ENCODE data around the gene CNTNAP5. TPM values are rescaled to one million over a fixed set of nuclear protein-coding genes. Genes with fewer than 3 reads are reported as not detected.

CNTNAP5 gene
- total RNA-seq, 2 experiments from 2014 or later = not detected

DNA sequence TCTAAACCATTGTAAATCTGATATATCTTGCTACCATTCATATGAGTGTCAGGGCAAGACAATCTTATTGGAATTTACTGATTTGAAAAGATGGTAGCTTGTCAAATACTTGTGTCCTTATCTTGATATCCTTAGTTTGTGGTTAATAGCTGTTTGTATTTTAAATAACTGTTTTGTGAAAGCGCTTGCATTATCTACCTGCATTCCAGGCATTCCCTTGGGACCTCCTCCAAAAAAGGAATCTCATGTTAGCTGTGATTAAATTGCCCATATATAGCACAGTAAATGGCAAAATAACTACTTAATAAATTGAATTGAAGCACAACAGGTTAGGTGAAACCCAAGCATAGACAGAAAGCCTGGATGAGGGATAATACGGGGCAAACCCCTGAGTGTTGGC, 13.9 kb downstream of the CNTNAP5 start:
- Mint-ChIP-seq H3K4me3 (no peak overlapping the region), H3K9me3 (peaks cover 2% of the 10 kb centered on the region), H3K27me3 (no peaks in the 10 kb centered on the region), H3K4me1 (no peaks in the 10 kb centered on the region), H3K27ac (no peak overlapping the region), H3K36me3 (ENCODE audit: low read depth) (no peaks in the 10 kb centered on the region)
- no peak for DNase-seq
- ChIA-PET CTCF (no interaction called here), POLR2A (no interaction called here)

DNA sequence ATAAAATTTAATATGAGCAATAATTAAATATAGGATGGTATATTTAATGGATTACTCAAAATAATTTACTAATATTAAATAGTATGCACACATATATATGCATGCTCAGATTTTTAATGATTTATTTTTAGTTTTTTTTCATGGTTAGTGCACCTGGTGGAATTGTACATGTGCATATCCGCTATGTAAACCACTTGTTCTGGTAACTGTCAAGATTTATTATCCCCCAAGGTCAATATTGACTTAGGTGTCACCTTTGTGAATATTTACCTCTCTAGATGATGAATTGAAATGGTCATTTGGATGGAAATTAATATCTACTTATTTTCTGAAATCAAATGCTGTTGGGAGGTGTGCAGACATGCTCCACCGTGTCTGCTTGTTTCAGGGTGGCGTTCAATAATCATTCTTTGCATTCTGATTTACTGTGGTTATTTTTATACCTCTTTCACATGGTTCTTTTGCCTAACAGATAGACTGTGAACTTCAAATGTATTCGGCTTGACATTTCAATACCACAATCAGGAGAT, 14.7 kb downstream of the CNTNAP5 start:
- Mint-ChIP-seq H3K27ac (no peak overlapping the region), H3K9me3 (peaks cover 2% of the 10 kb centered on the region), H3K4me3 (no peak overlapping the region), H3K36me3 (ENCODE audit: low read depth) (no peaks in the 10 kb centered on the region), H3K4me1 (no peaks in the 10 kb centered on the region), H3K27me3 (no peaks in the 10 kb centered on the region)
- ChIA-PET POLR2A (no interaction called here), CTCF (no interaction called here)
- no peak for DNase-seq

DNA sequence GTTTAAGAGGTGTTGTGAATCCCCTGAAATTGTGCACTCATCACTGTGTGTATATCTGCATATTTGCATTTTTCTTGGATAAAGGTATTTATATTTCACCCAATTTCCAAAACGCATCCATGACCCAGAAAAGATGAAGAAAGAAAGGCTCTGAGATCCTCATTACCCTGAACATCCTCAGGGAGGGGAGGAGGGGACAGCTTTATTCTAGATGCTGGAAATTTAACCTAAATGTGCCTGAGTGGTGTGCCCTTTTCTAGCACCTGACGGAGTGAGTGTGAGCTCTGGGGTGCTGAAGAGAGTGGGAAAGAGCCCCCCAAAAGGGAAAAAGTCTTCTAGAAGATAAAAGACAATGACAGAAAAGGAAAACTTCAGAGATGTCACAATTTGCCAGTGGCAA, 20.8 kb downstream of the CNTNAP5 start:
- no peaks in the 10 kb centered on the region for H3K27me3 Mint-ChIP-seq
- ChIA-PET POLR2A (no interaction called here), CTCF (no interaction called here)
- H3K4me3 Mint-ChIP-seq = no peak overlapping the region
- H3K36me3 Mint-ChIP-seq (ENCODE audit: low read depth) = no peaks in the 10 kb centered on the region
- no peak overlapping the region for H3K27ac Mint-ChIP-seq
- DNase-seq = no peak
- H3K9me3 Mint-ChIP-seq = peaks cover 4% of the 10 kb centered on the region
- H3K4me1 Mint-ChIP-seq = no peaks in the 10 kb centered on the region

DNA sequence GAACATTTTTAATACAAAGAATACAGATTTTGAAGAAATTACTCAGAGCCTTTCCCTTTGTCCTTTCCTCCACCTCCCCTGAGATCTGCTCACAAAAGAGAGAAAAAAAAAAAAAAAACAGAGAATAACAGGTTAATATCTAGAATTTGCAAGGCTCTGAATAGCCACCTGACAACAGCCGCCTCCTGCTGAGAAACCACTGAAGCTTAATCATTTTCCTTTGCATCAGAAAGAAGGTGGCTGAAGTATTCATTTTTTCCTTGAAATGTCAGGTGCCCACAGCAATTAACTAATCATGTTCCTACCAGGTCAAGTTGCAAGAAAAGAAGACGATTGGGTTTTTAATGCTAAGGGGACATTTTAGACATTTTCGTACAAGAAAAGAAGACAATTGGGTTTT, 21.2 kb downstream of the CNTNAP5 start:
- peaks cover 3% of the 10 kb centered on the region for H3K9me3 Mint-ChIP-seq
- no peaks in the 10 kb centered on the region for H3K36me3 Mint-ChIP-seq (ENCODE audit: low read depth)
- no peak overlapping the region for H3K4me3 Mint-ChIP-seq
- ChIA-PET POLR2A (no interaction called here), CTCF (no interaction called here)
- H3K4me1 Mint-ChIP-seq = no peaks in the 10 kb centered on the region
- H3K27me3 Mint-ChIP-seq = no peaks in the 10 kb centered on the region
- DNase-seq = no peak
- no peak overlapping the region for H3K27ac Mint-ChIP-seq

DNA sequence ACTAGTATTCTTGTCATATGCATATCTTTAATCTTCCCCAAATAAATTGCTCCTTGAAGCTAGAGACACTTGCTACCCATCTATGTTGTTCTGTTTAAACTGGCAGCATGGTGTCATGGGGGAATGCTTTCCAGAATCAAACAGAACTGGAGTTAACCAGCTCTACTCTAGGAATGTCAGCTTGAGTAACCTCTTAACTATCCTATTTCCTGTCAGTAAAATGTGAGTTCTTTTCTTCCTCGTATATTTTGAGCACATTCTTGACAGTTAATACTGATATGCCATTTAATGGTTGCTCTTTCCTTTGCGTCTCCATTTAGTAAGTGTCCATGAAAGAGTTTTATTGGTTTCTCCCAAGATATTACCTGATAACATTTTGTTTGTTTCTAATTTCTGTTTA, 23.0 kb downstream of the CNTNAP5 start:
- Mint-ChIP-seq H3K27me3 (no peaks in the 10 kb centered on the region), H3K9me3 (peaks cover 3% of the 10 kb centered on the region), H3K4me3 (no peak overlapping the region), H3K4me1 (no peaks in the 10 kb centered on the region), H3K27ac (no peak overlapping the region), H3K36me3 (ENCODE audit: low read depth) (no peaks in the 10 kb centered on the region)
- POLR2A ChIA-PET = no interaction called here
- CTCF ChIA-PET = interaction anchor here (0.6 kb wide), 1 partner anchor 374 kb away, joined by 3 read pairs; no protein-coding TSS in a partner anchor
- DNase-seq = no peak

DNA sequence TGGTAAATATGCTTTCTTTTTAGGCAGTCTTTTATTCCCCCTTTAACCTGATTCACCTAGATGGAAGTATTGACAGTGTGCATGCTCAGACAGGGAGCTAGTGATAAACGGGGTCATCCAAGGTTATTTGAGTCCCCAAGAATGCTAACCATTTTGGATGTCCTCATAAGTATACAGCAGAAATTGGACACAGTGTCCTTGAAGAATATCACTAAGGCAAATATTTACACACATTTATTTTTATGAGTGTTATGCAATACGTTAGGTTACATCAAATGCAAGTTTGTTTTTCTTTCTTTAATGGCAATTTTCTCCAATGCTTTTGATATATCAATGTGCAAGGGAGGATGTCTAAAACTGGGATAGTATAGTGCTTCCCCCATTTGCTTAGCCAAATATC, 23.6 kb downstream of the CNTNAP5 start:
- CTCF ChIA-PET = no interaction called here
- no peak overlapping the region for H3K27ac Mint-ChIP-seq
- no peaks in the 10 kb centered on the region for H3K4me1 Mint-ChIP-seq
- POLR2A ChIA-PET = no interaction called here
- no peak overlapping the region for H3K4me3 Mint-ChIP-seq
- peaks cover 3% of the 10 kb centered on the region for H3K9me3 Mint-ChIP-seq
- H3K27me3 Mint-ChIP-seq = no peaks in the 10 kb centered on the region
- no peak for DNase-seq
- H3K36me3 Mint-ChIP-seq (ENCODE audit: low read depth) = no peaks in the 10 kb centered on the region

DNA sequence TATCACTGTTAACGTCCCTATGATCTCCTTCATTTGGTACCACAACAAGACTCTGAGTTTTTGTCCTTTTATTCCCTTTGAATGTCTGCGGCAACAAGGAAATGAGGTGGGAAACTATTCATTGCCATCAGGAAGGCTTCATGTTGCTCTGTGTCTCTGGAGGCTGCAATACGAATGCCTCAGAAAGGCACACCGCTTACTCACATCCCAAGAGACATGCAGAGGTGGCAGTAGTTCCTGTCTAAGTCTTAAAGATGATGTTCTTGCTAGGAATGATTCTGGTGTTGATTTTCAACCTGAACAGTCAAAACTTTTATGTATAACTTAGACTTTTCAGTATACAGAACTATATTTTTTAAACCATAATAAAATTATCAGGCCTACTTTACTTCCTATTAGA, 24.0 kb downstream of the CNTNAP5 start:
- no peak overlapping the region for H3K4me3 Mint-ChIP-seq
- POLR2A ChIA-PET = no interaction called here
- CTCF ChIA-PET = no interaction called here

DNA sequence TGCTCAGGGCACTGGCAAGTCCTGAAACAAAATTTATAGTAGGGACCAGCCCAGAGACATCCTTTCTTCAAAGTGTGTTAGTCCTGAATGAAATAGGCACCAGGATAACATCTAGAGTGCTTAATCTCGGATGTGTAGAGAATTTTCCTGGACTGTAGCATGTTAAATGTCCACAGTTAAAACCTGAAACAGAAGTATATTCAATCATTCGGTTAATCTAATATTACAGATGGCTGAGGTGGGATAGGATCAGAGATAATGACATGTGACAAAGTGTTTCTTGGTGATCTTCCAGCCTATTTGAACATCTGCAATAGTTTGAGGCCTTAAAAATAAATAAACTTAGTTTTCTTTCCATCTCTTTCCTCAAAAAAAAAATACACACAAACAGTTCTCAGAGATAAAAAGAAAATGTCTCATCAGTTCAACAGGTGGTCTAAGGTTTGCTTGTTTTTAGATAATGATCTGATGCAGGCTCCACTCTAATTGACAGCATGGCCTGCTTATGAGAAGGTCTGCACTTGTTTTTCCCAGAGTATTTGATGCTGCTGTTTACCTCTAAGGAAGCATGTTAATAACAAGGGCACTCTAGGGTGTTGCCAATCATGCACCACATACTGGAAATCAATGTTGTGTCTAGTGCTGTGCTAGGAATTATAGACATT, 25.9 kb downstream of the CNTNAP5 start:
- no peaks in the 10 kb centered on the region for H3K27me3 Mint-ChIP-seq
- POLR2A ChIA-PET = no interaction called here
- H3K27ac Mint-ChIP-seq = no peak overlapping the region

More for the DNA sequence above, 24.0 kb downstream of the CNTNAP5 start:
- Mint-ChIP-seq H3K36me3 (ENCODE audit: low read depth) (no peaks in the 10 kb centered on the region), H3K9me3 (peaks cover 3% of the 10 kb centered on the region), H3K27ac (no peak overlapping the region), H3K27me3 (no peaks in the 10 kb centered on the region), H3K4me1 (no peaks in the 10 kb centered on the region)
- no peak for DNase-seq

DNA sequence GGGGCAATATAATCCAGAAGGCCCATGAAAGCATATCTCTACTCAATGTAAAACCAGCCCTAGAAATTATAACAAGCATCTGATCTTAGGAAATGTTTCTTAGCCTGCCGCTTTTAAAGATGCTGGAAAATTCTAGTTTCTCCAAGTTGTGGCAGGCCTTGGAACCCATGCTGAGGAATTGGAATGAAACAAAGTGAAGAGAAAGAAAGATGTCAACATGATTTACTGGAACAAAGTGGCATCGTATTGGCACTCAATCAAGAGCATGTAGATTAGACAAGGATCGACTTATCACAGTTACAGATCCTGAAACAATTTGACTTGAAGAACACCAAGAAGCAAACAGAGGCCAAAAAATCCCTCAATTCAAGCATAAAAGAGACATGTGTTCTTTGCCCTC, 28.7 kb downstream of the CNTNAP5 start:
- POLR2A ChIA-PET = no interaction called here
- peaks cover 8% of the 10 kb centered on the region for H3K9me3 Mint-ChIP-seq
- H3K27me3 Mint-ChIP-seq = no peaks in the 10 kb centered on the region
- CTCF ChIA-PET = no interaction called here
- H3K36me3 Mint-ChIP-seq (ENCODE audit: low read depth) = no peaks in the 10 kb centered on the region
- no peak overlapping the region for H3K4me3 Mint-ChIP-seq
- no peak for DNase-seq
- no peak overlapping the region for H3K27ac Mint-ChIP-seq
- no peaks in the 10 kb centered on the region for H3K4me1 Mint-ChIP-seq

More for the DNA sequence above, 25.9 kb downstream of the CNTNAP5 start:
- CTCF ChIA-PET = no interaction called here
- H3K4me1 Mint-ChIP-seq = no peaks in the 10 kb centered on the region
- no peak for DNase-seq
- H3K36me3 Mint-ChIP-seq (ENCODE audit: low read depth) = no peaks in the 10 kb centered on the region
- no peak overlapping the region for H3K4me3 Mint-ChIP-seq
- peaks cover 3% of the 10 kb centered on the region for H3K9me3 Mint-ChIP-seq

DNA sequence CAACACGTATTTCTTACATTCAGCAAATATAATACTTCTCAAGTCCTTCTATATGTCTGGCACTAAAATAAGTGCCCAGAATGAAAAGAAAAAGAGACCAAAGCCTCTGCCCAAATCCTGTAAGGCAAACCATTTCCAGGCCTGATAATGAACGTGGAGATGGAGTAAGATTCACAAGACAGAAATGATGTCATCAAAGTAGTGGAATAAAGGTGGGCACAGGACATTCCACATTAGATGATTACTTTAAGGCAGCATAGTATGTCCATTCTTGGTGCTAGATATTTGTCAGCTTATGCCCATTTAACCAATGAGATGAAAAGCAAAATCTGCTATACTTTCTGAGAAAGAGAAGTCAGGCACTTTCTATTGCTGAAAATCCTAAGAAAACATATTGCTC, 38.5 kb downstream of the CNTNAP5 start:
- no peak overlapping the region for H3K4me3 Mint-ChIP-seq
- DNase-seq = no peak
- no peaks in the 10 kb centered on the region for H3K36me3 Mint-ChIP-seq (ENCODE audit: low read depth)
- peaks cover 7% of the 10 kb centered on the region for H3K9me3 Mint-ChIP-seq
- ChIA-PET CTCF (no interaction called here), POLR2A (no interaction called here)
- H3K27ac Mint-ChIP-seq = no peak overlapping the region
- H3K4me1 Mint-ChIP-seq = no peaks in the 10 kb centered on the region
- H3K27me3 Mint-ChIP-seq = no peaks in the 10 kb centered on the region

DNA sequence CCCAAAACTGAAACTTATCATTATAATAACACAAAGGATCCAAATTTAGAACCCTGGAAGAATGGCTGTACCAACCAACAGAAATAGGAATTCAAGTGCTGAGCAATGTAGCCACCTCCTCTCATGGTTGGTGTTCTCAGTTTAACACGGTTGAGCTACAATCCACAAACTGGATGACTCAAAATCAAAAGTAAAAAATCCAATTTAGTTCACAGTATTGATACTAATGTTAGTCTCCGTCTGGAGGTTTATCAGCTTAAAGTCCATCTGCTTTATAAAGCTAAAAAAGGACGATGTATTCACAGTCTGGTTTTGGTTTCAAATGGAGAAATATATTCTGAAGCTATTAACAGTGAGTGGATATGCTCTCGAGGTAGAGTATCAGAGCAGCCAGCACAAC, 40.5 kb downstream of the CNTNAP5 start:
- H3K36me3 Mint-ChIP-seq (ENCODE audit: low read depth) = no peaks in the 10 kb centered on the region
- no peak overlapping the region for H3K27ac Mint-ChIP-seq
- ChIA-PET CTCF (no interaction called here), POLR2A (no interaction called here)
- no peaks in the 10 kb centered on the region for H3K27me3 Mint-ChIP-seq
- H3K4me3 Mint-ChIP-seq = no peak overlapping the region
- H3K9me3 Mint-ChIP-seq = peaks cover 7% of the 10 kb centered on the region
- DNase-seq = no peak
- H3K4me1 Mint-ChIP-seq = no peaks in the 10 kb centered on the region

DNA sequence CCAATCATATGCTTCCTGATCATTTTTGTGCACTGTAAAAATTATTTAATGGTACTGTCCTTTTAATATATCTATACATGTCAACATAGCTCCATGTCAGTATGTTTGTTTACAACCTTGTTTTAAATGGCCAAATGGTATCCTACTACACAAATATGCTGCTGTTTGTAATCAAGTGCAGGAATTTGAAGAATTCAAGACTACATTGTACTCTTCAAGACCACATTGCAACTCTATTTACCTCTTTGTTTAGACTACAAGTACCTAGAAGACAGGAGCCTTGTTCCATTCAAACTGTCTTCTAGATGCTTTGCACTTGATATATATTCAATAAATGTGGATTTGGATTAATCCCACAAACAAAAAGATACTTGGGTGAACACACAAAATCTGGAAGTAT, 41.7 kb downstream of the CNTNAP5 start:
- Mint-ChIP-seq H3K27me3 (no peaks in the 10 kb centered on the region), H3K4me3 (no peak overlapping the region), H3K9me3 (peaks cover 7% of the 10 kb centered on the region), H3K27ac (no peak overlapping the region), H3K36me3 (ENCODE audit: low read depth) (no peaks in the 10 kb centered on the region), H3K4me1 (no peaks in the 10 kb centered on the region)
- no peak for DNase-seq
- CTCF ChIA-PET = no interaction called here
- POLR2A ChIA-PET = no interaction called here

DNA sequence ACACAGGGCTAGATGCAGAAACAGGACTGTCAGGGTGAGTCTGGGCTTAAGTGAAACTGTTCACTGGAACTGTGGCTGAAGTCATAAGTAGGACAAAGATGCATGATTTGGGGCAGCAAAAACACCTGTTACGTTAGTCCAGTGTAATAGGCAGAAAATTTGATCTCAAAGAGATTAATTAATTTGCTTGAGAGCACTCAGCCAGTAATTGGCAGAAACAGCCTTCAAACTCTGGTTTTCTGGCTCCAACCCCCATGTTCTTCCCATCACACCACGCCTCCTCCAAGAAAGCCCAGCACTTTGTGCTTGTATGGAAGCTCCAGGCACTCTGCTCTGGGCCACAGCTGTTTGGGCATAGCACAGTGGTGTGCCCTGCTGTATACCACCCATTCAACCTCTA, 54.0 kb downstream of the CNTNAP5 start:
- Mint-ChIP-seq H3K4me1 (no peaks in the 10 kb centered on the region), H3K36me3 (ENCODE audit: low read depth) (no peaks in the 10 kb centered on the region), H3K27ac (no peak overlapping the region), H3K4me3 (no peak overlapping the region), H3K27me3 (no peaks in the 10 kb centered on the region), H3K9me3 (peaks cover 4% of the 10 kb centered on the region)
- DNase-seq = no peak
- CTCF ChIA-PET = no interaction called here
- POLR2A ChIA-PET = no interaction called here

DNA sequence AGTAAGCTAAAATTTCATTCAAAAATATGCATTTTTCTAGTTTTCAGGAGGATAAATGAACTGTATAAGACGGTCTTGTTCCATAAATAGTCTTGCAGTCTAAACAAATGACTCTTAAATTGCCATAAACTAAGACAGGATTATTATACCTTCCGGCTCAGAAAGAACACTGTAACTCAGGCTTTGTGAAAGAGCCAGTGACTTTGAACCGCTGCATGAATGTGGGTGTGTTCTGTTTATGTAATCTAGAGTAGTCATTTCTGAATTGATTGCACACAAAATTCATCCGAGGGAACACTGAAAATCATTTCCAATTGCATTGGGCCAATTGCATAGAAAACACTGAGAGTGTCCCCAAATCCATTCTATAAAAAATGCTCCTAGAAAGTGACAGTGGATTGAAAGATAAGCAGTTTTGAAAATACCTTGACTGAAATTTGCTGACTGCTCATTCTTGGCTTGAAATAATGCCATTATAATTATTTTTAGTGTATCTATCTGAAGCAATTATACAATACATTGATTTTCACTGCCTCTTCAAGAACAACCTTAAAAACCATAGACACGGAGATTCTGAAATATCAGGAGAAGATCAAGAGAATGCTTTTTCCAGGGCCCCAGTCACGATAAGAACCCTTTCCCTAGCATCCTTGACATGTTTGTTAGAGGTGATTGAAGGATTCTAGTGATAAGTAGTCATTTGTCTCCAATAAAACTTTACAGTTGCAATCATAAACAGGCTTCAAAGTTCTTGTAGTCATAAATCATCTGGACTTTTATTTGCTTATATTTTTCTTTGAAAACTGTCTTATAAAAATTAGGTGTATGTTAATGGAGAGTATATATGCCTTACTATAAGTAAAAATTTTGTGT, 55.4 kb downstream of the CNTNAP5 start:
- no peak for DNase-seq
- H3K27me3 Mint-ChIP-seq = no peaks in the 10 kb centered on the region
- no peaks in the 10 kb centered on the region for H3K36me3 Mint-ChIP-seq (ENCODE audit: low read depth)
- ChIA-PET POLR2A (no interaction called here), CTCF (no interaction called here)
- H3K4me1 Mint-ChIP-seq = no peaks in the 10 kb centered on the region
- H3K4me3 Mint-ChIP-seq = no peak overlapping the region
- peaks cover 4% of the 10 kb centered on the region for H3K9me3 Mint-ChIP-seq
- H3K27ac Mint-ChIP-seq = no peak overlapping the region

All from activated CD4-positive, alpha-beta memory T cell treated with anti-CD3 and anti-CD28 coated beads, Interleukin-2, amount 10 ng/mL, durations not matched to agents 7 days and 5 days (primary cell).